ENCODE data around the gene SERGEF.

SERGEF gene

GRCh38 chr11:17744151-17744940 lies 268.5 kb downstream of the SERGEF start:
- DNase-seq = no peak

GRCh38 chr11:17743808-17744119 lies 269.1 kb downstream of the SERGEF start:
- no peak for DNase-seq

- no peak for DNase-seq
Observed at GRCh38 chr11:17743026-17743807, 269.6 kb downstream of the SERGEF start.

GRCh38 chr11:17742019-17742418 lies 270.8 kb downstream of the SERGEF start:
- no peak for DNase-seq

- no peak for DNase-seq
Observed at GRCh38 chr11:17741487-17741886, 271.4 kb downstream of the SERGEF start.

- no peak for DNase-seq
Observed at GRCh38 chr11:17740649-17741235, 272.1 kb downstream of the SERGEF start.

GRCh38 chr11:17739945-17740338 lies 272.9 kb downstream of the SERGEF start:
- DNase-seq = no peak

- no peak for DNase-seq
Observed at GRCh38 chr11:17738151-17738973, 274.5 kb downstream of the SERGEF start.

Measured in activated CD4-positive, alpha-beta T cell treated with anti-CD3 and anti-CD28 coated beads, Interleukin-2, amount 50 U/mL, for 48 hours (primary cell).